AG04450 (cell line): ENCODE measurements around the gene MAPK10. TPM values are rescaled to one million over a fixed set of nuclear protein-coding genes. Genes with fewer than 3 reads are reported as not detected.
"Not testable (repeated sequence)": the region's sequence is repeated elsewhere in the genome, so short reads cannot be mapped to it uniquely, and the experiment has no call there.

ENCODE experiments used
- CTCF ChIA-PET: fragments of 300-600, 350-600 bp; formaldehyde crosslinking; extraction: SDS; loops from one replicate; lab custom pipeline; 2022; ENCODE audit warnings: antibody characterized with exemption, inconsistent platforms; lab: Charles Lee
- POLR2A ChIA-PET: fragments of 350-600 bp; formaldehyde crosslinking; extraction: SDS; loops from one replicate; lab custom pipeline; 2021; ENCODE audit warnings: antibody characterized with exemption, inconsistent platforms; lab: Yijun Ruan, JAX
- DNase-seq: peaks from one replicate; pipeline ENCODE4 v3.0.0-alpha.2; 2011; ENCODE audit warnings: low read depth, low spot score
- H3K27ac ChIP-seq: one replicate; pipeline ENCODE4 v1.5.1; 2012; ENCODE audit warnings: low read depth, low read length, control low read depth
- H3K27me3 ChIP-seq: one replicate; pipeline ENCODE4 v1.6.0; 2012; ENCODE audit warnings: low read length; ENCODE audit not compliant: control insufficient read depth, insufficient read depth
- H3K4me3 ChIP-seq: 2 replicates; pipeline ENCODE4 v1.5.1; 2011; ENCODE audit warnings: mild to moderate bottlenecking, low read depth, low read length, control low read depth
- H3K9me3 ChIP-seq: 2 replicates; pipeline ENCODE4 v1.5.1; 2012; ENCODE audit warnings: low read length; ENCODE audit not compliant: control insufficient read depth, insufficient read depth
- CTCF ChIP-seq: IDR thresholded peaks from 2 replicates; pipeline ENCODE4 v1.5.1; 2011; ENCODE audit warnings: low read depth, low read length, control low read depth, inconsistent platforms
- polyA plus RNA-seq: library from polyadenylated mRNA; depleted of rRNA; stranded (reverse); fragments of >200 nt; gene quantifications from 2 replicates; pipeline ENCODE4 v1.2.3, GENCODE V29; 2011

Gene MAPK10
- polyA plus RNA-seq, 1 experiment, result 16.3 TPM

DNA sequence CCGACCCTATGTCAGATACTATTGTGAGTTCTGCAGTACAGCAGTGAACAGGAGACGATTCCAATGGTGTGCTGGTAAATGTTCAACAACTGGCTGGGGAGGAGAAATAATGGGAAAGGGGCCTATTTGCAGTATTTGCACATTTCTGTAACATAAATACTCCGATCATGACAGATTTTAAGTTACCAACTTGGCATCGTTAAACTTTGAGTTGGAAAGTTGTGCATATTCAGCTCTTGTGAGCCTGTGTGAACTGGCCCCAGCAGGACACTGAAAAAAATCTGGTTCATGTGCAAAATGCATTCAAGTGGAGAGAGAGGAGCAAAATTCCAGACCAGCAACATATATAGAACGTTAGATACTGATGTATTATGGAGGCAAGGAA lies 175.0 kb downstream of the MAPK10 start:
- CTCF ChIA-PET, result no interaction called here
- Histone ChIP-seq H3K27ac (no peak overlapping the region), H3K9me3 (no peaks in the 10 kb centered on the region), H3K4me3 (no peak overlapping the region), H3K27me3 (no peaks in the 10 kb centered on the region)
- POLR2A ChIA-PET, result no interaction called here
- DNase-seq, result no peak
- no peak for TF ChIP-seq CTCF

DNA sequence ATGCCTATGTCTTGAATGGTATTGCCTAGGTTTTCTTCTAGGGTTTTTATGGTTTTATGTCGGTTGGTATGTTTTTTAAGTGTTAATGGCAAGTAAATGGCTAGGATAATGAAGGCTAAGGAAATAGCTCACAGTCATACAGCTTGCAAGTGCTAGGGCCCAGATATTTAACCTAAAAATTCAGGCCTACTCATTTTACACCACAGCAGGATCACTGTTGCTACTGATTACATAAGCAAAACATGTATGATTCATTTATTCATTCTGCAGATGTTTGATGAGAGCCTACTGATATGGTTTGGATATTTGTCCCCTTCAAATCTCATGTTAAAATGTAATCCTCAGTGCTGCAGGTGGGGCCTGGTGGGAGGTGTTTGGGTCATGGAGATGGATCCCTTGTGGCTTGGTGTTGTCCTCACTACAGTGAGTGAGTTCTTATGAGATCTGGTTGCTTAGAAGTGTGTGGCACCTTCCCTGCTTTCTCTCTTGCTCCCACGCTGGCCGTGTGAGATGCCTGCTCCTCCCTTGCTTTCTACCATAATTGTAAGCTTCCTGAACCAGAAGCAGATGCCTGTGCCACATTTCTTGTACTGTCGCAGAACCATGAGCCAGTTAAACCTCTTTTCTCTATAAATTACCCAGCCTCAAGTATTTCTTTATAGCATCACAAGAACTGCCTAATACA lies 175.5 kb downstream of the MAPK10 start:
- Histone ChIP-seq H3K27ac (no peak overlapping the region), H3K4me3 (no peak overlapping the region), H3K27me3 (no peaks in the 10 kb centered on the region), H3K9me3 (no peaks in the 10 kb centered on the region)
- ChIA-PET POLR2A (no interaction called here), CTCF (no interaction called here)
- DNase-seq, result no peak
- no peak for TF ChIP-seq CTCF

DNA sequence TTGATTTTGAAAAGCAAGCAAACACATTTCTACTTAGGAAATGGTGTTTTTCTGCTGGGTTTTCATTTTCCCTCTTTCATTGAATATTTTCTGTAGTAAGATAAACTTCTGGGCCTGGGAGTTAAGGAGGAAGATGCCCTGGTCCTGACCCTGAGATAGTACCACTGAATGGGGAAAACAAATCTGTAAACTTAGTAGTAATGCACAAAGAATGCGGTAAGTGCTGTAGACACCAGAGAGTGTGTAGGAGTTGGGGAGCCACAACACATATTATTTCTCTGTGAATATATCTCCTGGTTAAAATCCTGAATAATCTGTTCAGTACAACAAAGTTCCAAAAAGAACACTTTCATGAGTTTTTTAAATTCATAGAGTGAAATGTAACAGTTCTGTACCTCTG lies 178.3 kb downstream of the MAPK10 start:
- no peak for TF ChIP-seq CTCF
- no peak overlapping the region for H3K27ac ChIP-seq
- H3K9me3 ChIP-seq, result no peaks in the 10 kb centered on the region
- DNase-seq, result no peak
- CTCF ChIA-PET, result no interaction called here
- POLR2A ChIA-PET, result no interaction called here
- no peaks in the 10 kb centered on the region for H3K27me3 ChIP-seq
- H3K4me3 ChIP-seq, result no peak overlapping the region

GRCh38 chr4:86178211-86178610 lies 181.6 kb downstream of the MAPK10 start:
- Histone ChIP-seq H3K27ac (no peak overlapping the region), H3K27me3 (no peaks in the 10 kb centered on the region), H3K9me3 (no peaks in the 10 kb centered on the region), H3K4me3 (no peak overlapping the region)
- POLR2A ChIA-PET, result no interaction called here
- DNase-seq, result no peak
- TF ChIP-seq CTCF, result no peak
- CTCF ChIA-PET, result no interaction called here

DNA sequence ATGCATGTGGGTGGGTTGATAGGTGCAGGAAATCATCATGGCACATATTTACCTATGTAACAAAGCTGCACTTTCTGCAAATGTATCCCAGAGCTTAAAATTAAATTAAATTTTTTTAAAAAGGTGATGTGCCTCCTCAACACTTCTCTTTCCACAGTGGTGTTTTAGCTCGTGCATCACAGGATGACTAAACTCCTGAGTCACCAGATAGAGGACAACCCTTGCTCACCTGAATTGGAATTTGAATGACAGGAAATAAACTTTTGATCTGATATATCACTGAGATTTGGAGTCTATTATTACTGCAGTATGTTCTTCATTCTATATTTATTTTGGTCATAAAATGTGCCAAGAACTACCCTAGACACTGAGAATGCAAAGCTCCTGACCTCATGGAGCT lies 185.3 kb downstream of the MAPK10 start:
- POLR2A ChIA-PET, result no interaction called here

DNA sequence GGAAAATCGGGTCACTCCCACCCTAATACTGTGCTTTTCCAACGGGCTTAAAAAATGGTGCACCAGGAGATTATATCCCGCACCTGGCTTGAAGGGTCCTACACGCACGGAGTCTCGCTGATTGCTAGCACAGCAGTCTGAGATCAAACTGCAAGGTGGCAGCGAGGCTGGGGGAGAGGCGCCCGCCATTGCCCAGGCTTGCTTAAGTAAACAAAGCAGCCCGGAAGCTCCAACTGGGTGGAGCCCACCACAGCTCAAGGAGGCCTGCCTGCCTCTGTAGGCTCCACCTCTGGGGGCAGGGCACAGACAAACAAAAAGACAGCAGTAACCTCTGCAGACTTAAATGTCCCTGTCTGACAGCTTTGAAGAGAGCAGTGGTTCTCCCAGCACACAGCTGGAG lies 191.5 kb downstream of the MAPK10 start:
- H3K27ac ChIP-seq, H3K27me3 ChIP-seq, H3K9me3 ChIP-seq, DNase-seq, CTCF ChIA-PET, H3K4me3 ChIP-seq, POLR2A ChIA-PET: not testable (repeated sequence)

More for the DNA sequence above, 185.3 kb downstream of the MAPK10 start:
- no peaks in the 10 kb centered on the region for H3K27me3 ChIP-seq
- no peak for TF ChIP-seq CTCF
- CTCF ChIA-PET, result no interaction called here
- H3K27ac ChIP-seq, result no peak overlapping the region
- no peak for DNase-seq
- no peak overlapping the region for H3K4me3 ChIP-seq
- H3K9me3 ChIP-seq, result no peaks in the 10 kb centered on the region
